ENCODE measurements around the gene CAMK4.
A peak's percentile ranks its signal among the peaks of the same experiment; 100 is the strongest.
"Not testable (repeated sequence)": the region's sequence is repeated elsewhere in the genome, so short reads cannot be mapped to it uniquely, and the experiment has no call there.

The CAMK4 gene

DNA sequence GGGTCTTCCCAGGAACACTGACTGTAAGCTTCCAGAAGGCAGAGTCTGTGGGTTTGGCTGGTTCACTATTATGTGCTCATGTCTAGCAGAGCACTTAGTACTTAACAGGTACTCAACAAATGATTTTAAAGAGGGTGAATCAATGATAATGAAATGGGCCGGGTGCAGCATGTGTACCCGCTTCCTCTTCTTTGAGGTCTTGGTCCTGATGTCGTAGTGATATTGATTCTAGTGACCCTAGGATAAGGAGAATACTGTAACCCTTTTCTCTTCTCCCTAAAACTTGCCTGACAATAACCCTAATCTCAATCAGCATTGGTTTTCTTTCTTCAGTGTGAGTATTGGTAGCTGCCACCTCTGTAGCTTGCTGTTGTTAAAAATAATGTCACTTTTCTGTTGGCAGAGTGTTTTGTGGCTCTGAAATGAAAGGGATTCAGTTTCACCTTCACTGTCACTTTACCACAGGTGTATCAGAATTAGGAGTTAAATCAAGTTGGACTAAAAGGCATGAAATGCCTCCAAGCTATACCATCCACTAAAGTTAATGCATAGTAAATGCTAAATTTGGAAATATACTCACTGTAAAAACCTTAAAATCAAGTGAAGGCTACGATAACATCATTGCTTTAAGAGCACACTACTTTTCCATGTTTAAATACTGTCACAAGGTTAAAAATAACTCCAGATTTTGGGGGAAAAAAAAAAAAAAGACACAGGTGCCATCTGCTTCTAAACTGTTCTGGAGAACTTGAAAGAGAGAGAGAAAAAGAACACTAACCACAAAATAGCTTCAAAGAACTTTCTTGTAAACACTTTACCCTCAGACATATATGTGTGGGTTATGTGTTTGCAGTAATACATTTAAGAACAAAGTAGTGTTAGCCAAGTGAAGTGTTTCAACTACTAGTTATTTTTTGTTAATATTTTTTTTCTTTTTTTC lies 6.0 kb downstream of the CAMK4 start:
- no peak for DNase-seq

DNA sequence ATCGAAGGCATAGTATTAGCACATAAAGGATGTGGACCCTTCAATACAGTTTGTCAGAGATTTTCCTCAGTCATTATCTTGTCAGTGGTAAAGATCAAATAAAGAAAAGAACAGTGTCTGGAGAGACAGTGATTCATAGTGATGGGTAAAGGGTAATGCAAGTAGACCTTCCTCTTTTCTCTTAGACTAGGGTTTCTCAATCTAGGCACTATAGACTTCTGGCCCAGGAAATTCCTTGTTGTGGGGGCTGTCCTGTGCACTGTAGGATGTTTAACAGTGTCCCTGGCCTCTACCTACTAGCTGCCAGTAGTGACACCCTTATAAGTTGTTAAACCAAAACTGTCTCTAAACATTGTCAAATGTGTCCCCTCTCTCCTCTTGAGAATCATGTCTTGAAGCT lies 6.9 kb downstream of the CAMK4 start:
- DNase-seq = no peak

DNA sequence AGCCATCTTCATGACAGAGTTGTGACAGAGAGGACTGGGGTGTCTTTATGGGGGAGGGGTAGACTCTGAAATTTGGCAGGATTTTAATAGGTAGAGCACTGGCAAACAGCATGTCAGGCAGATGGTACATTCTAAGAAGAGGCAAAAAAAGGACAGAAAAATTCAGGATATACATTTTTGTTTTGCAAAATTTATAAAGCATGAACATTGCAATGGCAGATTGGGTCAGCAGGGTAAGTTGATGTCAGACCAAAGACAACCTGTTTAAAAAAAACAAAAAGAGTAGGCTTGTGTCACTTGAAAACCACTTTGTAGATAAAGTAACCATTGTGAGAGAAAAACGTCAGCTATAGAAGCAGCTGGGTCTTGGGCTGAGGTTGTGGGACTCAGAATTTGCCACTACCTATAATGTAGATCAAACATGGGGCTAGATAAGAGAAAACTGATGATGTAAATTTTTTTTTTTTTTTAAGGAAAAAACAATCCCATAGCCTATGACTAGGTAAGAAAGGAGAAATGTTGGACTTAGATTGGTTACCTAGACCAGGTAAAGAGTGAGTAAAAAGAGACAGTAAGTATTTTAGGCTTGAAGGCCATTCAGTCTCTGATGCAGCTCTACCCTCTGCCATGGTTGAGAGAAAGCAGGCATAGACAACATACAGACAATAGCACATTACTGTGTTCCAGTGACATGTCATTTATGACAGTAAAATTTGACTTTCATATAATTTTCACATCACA lies 8.3 kb downstream of the CAMK4 start:
- peak in 1 of 2 experiments; percentile 44 for DNase-seq

DNA sequence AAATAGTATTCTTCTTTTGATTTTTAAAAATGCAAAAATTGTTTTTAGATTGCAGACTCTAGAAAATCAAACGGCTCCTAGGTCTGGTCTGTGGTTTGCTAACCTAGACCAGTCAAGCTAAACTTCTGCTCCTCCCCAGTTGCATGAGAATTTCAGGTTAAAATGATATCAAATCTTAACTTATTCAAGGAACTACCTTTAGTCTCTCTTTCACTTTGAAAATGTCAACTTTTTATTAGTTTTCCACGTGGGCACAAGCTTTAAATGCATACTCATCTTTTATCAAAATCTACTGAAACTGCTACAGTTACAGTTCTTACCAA lies 8.8 kb downstream of the CAMK4 start:
- no peak for DNase-seq

DNA sequence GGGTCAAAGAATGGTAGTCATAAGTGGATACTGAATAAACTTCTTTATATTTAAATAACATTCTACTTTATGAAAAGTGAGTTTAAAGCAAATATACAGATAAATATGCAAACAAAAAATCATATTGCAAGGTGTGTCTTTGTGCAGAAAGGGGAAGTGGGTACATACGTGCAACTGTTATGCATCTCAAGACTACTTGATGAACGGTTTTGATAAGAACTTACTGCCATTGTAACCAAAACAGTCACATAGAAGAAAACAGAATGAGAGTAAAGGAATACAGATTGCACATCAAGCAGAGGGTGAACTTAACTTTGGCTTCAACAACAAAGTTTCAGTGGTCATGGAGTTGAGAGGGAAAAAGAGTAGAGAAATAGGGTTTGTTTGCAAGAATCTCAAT lies 9.9 kb downstream of the CAMK4 start:
- DNase-seq = no peak

DNA sequence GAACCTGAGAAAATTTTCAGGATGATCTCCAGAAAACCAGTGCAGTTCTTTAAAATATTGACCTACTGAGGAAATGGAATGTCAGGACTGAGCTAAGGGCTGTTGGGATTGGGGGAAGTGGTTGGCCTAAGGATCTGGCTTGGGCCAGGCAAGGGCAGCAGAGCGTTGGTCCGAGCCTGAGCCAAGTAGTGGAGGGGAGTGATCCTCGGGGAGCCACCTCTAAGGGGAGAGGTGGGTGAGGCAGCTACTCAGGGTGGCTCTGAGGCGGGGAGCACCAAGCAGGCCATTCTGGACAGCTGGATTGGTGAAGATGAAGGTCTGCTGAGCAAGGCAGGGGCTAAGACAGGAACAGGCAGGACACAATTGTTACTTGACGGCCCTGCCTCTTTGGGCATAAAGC lies 11.5 kb downstream of the CAMK4 start:
- no peak for DNase-seq

DNA sequence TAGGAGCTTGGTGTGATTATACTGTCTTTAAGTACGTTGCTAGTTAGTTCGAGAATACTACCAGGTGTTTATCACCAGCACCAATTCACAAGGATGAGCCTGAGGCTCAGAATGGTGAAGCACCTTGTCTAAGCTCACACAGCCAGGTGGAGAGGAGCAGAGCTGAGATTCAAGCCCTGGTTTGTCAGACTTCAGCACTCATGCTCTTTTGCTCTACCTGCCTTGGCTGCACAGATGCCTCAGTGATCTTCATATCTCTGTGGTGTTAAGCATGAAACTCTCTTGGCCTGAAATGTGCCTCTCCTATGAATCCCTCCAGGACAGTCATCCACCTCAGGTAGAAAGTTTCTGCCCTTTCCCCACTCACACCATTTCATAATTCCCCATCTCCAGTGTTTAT lies 12.2 kb downstream of the CAMK4 start:
- DNase-seq = no peak

DNA sequence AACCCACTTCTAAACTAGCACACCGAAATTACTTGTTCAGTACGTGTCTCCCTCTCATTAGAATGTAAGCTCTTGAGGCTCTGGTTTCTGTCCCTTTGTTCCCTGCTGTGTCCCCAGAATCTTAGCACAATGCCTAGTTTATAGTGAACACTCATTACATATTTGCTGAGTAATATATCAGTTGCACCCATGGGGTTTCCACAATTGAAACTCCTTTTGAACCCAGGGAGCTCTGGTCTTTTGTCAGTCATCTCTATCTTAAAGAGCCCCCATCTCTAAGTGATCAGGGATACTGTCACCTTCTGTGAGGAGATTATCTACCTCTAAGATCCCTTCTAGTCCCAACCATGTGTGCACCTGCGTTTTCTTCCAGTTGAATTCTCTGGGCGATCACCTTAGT lies 12.8 kb downstream of the CAMK4 start:
- no peak for DNase-seq

DNA sequence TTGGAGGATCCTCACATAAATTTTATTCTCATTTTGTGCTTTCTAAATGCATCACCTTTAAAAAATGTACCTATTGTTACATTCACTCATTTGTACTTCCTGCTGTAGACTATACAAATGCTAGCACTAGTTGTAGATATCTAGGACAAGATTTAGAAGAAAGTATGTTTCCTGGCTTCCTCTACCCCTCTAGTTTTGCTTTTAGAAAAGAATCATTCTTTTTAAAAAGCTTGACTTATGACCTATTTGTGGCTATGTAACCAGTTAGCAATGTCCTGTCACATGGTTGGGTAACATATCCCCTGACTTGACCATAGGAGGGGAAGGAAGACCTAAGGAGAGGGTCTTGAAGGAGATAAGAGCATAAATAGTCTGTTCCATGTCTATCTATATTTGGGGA lies 13.3 kb downstream of the CAMK4 start:
- no peak for DNase-seq

DNA sequence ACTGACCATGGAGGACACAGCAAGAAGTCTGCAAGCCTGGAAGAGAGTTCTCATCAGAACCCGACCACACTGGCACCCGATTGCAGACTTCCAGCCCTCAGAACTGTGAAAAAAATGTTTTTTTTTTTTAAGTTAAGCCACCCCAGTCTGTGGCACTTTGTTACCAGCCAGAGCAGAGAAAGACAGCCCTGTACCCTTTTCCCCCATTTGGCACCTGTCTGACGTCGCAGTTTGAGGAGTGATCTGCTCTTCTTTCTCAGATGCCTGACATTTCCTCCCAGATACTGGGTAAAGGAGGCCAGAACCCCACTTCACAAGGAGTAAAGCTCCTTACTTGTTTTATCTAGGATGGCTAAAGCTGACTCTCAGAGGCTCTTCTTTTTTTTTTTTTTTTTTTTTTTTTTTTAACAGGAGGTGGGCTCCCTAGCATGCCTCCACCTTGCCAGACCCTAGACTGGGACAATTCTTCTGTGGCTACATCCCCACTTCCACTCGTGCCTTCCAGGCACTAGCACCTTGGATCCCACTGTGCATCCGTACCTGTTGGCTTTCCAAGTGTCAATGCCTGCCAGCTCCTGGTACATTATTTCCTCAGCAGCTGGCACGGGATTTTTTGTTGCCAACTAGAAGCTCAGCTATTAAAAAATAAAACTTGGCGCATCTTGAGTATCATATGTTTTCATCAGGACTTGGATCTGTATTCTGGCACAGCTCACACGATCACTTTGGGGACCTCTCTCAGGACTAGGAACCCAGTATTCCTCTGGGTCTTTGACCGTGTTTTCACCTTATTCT lies 14.4 kb downstream of the CAMK4 start:
- DNase-seq = peak; percentile 30 to 81

DNA sequence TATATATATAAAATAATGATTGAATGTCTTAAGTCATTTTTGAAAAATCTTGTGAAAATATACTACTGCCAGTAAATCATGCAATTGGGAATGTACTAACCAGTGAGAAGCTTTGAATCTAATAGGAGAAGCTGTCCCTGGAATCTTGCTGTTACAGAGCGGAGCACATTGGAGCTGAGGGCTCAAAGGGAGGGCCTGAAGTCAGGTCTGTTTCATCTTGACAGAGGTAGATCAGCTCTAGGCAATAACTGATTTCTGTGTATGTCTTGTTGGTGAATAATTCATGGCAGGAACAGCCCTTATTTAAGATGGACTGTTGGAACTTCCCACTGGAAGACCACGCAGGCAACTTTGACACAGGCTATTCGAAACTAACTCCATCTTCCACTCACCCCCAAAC lies 17.5 kb downstream of the CAMK4 start:
- no peak for DNase-seq

DNA sequence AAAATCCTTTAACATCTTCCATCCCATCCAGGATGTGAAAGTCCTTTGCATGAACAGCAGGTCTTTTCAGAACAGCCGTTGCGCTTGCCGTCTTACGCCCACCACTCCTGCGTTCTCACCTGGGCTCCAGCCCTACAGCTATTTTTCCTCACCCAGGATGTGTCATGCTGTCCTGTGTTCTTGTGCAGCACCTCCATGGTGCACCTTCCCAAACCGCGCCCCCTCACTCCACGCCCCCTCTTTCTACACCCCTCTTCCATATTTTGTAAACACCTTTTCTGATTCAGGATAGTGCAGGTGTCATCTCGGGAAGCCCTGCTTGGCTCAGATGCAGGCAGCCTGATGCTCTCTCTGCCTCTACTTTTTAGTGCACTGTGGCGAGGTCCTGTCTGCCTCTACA lies 18.4 kb downstream of the CAMK4 start:
- no peak for DNase-seq

DNA sequence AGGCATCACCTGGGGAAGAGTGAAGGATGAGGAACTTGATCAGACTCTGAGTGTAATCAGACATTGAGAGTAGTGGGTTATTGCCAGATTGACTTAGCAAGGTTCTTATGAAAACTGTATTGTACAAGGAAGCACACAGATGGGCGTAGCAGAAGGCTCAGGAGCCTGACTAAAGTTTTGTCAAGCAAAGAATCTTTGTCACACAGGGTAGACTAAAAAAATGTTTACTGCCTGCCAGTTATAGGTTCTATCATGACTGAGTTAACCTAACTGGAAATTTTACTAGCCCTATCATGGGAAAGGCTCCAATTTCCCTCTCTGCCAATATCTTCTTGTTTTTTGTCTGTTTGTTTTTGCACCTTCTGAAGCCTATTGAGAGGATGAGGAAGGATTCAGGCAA lies 19.1 kb downstream of the CAMK4 start:
- no peak for DNase-seq

DNA sequence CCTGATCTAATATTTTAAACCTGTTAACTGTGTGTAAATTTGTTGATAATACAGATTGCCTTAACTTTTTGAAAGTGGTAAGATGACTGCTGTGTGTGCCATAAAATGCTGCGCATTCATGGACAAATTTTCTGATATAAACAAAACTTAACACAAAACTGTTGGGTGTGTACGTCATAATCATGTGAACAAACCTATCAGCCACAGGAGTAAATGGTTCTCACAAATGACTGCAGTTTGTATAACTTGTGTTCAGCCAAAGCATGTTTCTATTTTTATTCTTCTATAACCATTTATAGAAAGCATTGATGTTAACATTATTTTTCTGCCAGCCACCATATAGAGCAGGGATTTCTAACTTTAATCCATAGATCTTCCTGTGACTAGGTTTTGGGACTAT lies 21.5 kb downstream of the CAMK4 start:
- DNase-seq = no peak

DNA sequence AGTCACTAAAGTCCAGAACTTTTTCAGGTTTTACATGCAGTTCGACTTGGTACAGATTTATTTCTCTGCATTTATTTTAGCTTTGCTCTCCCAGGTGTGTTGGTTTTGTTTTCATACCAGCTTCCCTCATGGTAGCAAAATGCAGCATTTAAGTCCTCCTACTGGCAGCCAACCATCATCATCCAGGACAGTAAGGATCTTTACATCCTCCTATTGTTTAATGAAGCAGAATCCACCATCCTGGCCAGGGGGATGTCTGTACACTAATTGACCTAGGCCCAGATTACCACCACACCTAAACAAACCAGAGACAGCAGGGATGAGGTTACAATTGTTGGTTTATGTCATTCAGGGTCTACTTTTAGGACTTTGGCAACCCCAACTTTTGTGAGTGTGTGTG lies 22.3 kb downstream of the CAMK4 start:
- DNase-seq = no peak

DNA sequence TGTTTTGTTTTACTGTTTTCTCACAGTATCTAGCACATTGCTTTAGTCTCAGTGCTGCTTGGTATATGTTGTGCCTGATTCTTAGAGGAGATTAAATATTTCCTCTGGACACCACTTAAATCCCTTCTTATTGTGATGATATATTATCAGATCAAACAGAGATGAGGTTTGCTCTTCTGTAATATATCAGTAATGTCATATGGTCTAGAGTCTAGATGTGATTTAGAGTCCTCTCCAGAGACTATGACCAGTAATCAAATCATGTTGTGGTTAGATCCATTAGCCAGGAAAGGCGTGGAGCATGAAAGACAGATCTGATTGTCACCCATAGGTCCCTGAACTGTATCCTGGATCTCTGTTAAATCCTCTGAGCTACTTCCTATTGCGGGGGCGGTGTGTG lies 24.4 kb downstream of the CAMK4 start:
- no peak for DNase-seq

DNA sequence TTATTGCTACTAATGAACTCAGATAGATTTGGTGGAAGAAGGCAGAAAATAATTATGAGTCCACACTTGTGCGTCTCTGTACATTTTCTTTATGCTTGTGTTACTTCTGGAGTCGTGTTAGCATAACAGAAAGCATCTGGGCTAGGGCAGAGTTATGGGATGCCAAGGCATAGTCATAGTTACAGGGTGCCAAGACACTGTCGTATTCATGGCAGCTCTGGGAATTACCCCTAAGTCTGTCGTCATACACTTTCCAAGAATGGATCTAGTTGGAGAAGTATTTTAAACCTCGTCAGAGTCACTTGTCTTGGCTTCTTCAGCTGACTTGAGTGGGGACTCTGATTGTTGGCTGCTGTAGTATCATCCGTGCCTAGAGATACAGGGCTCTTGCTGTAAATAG lies 27.7 kb downstream of the CAMK4 start:
- peak; percentile 14 to 61 for DNase-seq

DNA sequence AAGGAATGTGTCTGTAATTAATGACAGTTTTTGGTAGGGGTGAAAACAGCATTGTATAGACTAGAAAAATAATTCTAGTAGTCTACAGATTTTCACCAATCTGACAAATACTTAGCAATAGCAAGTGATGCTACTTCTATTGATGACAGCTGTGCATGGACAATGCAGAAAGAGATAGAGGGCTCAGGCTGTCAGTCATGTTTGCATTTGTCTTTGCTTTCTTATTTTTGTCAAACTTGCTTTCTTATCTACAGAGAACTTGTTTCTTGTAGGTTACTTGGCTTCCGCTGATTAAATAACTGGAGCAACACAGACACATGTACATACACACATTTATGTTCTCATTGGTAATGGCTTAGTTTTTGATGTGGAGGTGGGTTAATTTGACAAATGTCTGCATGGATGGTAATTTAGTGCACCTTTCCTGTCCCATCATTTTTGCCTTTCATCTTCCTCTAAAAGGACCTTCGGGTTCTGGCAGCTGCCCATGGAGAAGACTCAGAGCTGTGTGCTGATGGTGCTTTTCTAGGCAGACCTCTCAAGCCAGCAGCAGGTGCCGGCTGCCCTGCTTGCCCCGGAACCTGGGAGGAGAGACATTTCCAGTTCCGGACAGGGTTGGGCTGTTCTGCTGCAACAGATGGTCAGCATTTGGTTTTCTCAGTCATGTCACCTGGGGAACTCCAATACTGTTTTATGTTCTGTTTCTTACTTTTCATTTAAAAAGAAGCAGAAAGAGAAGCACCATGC lies 28.8 kb downstream of the CAMK4 start:
- no peak for DNase-seq

DNA sequence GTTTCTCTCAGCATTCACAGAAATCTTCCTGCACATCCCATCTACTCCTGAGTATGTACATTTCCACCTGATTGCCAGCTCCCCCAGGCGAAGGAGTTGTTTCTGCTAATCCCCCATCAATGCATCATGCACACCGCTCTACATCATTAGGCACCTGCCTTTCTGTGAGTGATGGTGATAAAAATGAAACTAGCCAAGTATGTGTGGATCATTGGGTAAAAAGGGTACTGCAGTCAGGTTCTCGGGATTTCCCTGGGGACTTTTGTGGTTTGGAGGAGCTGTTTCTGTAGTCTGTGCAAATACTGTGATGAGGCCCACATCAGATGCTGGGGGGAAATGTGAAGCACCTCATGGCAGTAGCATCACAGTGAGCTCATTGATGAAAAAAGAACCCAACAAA lies 30.4 kb downstream of the CAMK4 start:
- DNase-seq = no peak

DNA sequence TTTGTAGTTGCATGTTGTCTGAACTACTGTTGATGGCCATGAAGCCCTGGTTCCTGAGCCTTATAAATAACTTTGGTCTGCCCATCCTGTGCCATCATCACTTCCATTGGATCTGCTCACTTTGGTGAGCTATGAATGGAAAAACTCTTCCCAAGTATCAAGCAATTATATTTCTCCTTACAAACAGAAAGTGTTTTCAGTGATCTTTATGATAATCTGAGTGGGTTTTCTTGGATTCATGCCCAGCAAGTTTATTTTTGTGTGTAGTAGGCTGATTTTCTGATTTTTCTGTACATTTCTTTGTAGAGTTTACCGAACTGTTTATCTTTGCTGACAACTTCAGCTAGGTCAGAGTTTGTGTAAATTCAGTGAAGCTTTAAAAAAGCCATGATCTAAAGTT lies 31.0 kb downstream of the CAMK4 start:
- DNase-seq = no peak

DNA sequence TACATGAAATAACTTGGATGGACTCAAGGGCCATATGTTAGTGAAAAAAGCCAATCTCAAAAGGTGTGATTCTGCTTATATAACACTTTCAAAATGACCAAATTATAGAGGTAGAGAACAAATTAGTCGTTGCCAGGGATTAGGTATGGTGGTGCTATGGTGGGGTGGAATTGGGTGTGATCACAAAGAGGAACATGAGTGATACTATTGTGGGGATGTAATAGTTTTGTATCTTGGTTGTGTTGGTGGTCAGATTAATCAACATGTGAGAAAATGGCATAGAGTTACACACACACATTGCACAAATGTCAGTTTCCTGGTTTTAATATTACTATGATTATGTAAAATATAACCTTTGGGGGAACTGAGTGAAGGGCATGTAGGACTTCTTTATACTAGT lies 31.9 kb downstream of the CAMK4 start:
- no peak for DNase-seq

DNA sequence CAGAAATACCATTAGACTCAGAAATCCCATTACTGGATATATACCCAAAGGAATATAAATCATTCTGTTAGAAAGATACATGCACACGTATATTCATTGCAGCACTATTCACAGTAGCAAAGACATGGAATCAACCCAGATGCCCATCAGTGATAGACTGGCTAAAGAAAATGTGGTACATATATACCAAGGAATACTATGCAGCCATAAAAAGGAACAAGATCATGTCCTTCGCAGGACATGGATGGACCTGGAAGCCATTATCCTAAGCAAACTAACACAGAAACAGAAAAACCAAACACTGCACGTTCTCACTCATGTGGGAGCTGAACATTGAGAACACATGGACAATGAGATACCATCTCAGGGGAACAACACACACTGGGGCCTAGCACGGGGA lies 33.4 kb downstream of the CAMK4 start:
- not testable (repeated sequence) for DNase-seq

DNA sequence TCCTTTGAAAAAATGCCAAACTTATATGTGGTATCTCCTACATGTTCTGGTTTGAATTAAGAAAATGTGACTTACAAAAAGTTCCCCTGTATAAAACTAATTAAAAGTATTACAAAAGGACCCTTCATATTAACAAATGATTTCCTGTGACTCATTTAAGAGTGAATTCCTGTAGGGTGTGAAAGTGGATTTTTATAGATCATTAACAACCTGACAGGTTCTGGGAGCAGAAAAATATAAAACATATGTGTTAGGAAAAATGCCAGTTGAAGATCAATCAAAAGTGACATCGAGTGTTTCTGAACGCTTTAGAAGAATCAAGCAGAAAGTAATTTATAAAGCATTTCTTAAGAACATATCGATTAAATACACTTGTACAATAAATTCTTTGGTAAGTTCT lies 35.5 kb downstream of the CAMK4 start:
- peak; percentile 32 to 35 for DNase-seq

Measured in NCI-H446 (cell line).